ENCODE measurements around the gene CYRIA. TPM values are rescaled to one million over a fixed set of nuclear protein-coding genes. Genes with fewer than 3 reads are reported as not detected.

Gene CYRIA
- total and polyA plus RNA-seq, 4 donors = 1.3 to 4.3 (median 2.4) TPM

- no peak for TF ChIP-seq EGR1 (IDR thresholded peaks at IDR 0.05; ENCODE audit: low read depth in 2 of 2)
- TF ChIP-seq SP1 (IDR thresholded peaks at IDR 0.05) = no peak
- no peak for TF ChIP-seq FOXA1 (IDR thresholded peaks at IDR 0.05)
- TF ChIP-seq YY1 (IDR thresholded peaks at IDR 0.05) = no peak
- TF ChIP-seq FOXA2 (IDR thresholded peaks at IDR 0.05) = no peak
Observed at GRCh38 chr2:16663121-16663905, 2.3 kb downstream of the CYRIA start (continued).

DNA sequence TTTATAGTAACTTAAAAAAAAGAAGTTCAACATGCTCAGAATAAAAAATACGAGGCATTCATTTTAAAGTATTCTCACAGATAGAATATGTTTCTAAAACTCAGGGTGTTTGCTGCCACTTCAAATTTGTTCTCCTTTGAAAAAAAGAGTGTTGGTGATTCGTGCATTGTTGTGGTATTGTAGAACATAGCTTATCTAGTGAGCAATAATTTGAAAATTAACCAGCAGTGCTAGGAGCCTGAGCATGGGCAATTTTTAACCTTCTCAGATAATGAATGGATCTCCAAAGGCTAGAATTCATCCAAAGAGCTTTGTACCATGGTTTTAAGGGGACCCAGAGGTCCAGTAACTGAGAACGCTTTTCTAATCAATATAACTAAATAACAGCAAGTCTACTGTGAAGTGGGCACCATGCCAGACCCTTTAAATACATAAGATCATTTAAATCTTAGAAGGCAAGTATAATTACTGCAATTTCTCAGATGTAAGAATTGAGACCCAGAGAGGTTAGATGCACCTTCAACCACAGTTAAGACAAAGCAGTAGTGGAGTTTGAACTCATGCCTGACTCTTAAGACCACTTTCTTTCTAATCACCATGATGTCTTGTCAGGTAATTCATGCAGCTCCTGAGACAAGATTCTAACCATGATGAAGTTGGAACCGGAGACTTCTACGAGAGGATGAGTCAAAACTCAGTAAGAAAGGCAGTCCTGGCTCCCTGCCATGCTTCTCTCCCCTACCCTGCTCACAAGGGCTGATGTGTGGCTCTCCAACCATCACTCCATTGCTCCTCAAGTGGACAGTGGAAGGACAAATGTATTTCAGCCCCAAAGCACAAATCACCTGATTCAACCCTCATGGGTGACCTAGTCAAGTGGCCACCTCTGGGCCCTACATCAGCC, 3.4 kb downstream of the CYRIA start:
- 78% methylated on average over 5 of the region's 5 CpGs for WGBS
- peaks cover 0 to 11% (median 6%) of the 10 kb centered on the region in 4 donors for H3K4me1 ChIP-seq (ENCODE audit: control insufficient read depth in 4 of 4, insufficient read depth in 4 of 4, low read length in 3 of 4)
- no peaks in the 10 kb centered on the region for H3K9me3 ChIP-seq (ENCODE audit: control insufficient read depth in 4 of 4, low read length in 3 of 4)
- H3K4me3 ChIP-seq (ENCODE audit: low read depth in 1 of 3, low read length in 3 of 3) = no peak overlapping the region
- no peak for DNase-seq (ENCODE audit: low spot score)
- H3K9ac ChIP-seq (ENCODE audit: low read depth in 1 of 2, low read length in 2 of 2) = no peak overlapping the region
- TF ChIP-seq FOXA1 (IDR thresholded peaks at IDR 0.05) = no peak
- TF ChIP-seq, protein P1, sequence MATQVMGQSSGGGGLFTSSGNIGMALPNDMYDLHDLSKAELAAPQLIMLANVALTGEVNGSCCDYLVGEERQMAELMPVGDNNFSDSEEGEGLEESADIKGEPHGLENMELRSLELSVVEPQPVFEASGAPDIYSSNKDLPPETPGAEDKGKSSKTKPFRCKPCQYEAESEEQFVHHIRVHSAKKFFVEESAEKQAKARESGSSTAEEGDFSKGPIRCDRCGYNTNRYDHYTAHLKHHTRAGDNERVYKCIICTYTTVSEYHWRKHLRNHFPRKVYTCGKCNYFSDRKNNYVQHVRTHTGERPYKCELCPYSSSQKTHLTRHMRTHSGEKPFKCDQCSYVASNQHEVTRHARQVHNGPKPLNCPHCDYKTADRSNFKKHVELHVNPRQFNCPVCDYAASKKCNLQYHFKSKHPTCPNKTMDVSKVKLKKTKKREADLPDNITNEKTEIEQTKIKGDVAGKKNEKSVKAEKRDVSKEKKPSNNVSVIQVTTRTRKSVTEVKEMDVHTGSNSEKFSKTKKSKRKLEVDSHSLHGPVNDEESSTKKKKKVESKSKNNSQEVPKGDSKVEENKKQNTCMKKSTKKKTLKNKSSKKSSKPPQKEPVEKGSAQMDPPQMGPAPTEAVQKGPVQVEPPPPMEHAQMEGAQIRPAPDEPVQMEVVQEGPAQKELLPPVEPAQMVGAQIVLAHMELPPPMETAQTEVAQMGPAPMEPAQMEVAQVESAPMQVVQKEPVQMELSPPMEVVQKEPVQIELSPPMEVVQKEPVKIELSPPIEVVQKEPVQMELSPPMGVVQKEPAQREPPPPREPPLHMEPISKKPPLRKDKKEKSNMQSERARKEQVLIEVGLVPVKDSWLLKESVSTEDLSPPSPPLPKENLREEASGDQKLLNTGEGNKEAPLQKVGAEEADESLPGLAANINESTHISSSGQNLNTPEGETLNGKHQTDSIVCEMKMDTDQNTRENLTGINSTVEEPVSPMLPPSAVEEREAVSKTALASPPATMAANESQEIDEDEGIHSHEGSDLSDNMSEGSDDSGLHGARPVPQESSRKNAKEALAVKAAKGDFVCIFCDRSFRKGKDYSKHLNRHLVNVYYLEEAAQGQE (IDR thresholded peaks at IDR 0.05) = no peak
- no peak for TF ChIP-seq GABPA (IDR thresholded peaks at IDR 0.05 in 1 of 2, conservative IDR thresholded peaks at IDR 0.05 in 1 of 2)
- no peak for TF ChIP-seq ATF3 (IDR thresholded peaks at IDR 0.05)
- TF ChIP-seq TAF1 (conservative IDR thresholded peaks at IDR 0.05) = no peak
- TF ChIP-seq HNF4A (conservative IDR thresholded peaks at IDR 0.05) = no peak
- TF ChIP-seq NR2F2 (IDR thresholded peaks at IDR 0.05) = no peak
- no peak for TF ChIP-seq YY1 (IDR thresholded peaks at IDR 0.05)
- no peak for TF ChIP-seq JUND (IDR thresholded peaks at IDR 0.05)
- TF ChIP-seq, protein P2, sequence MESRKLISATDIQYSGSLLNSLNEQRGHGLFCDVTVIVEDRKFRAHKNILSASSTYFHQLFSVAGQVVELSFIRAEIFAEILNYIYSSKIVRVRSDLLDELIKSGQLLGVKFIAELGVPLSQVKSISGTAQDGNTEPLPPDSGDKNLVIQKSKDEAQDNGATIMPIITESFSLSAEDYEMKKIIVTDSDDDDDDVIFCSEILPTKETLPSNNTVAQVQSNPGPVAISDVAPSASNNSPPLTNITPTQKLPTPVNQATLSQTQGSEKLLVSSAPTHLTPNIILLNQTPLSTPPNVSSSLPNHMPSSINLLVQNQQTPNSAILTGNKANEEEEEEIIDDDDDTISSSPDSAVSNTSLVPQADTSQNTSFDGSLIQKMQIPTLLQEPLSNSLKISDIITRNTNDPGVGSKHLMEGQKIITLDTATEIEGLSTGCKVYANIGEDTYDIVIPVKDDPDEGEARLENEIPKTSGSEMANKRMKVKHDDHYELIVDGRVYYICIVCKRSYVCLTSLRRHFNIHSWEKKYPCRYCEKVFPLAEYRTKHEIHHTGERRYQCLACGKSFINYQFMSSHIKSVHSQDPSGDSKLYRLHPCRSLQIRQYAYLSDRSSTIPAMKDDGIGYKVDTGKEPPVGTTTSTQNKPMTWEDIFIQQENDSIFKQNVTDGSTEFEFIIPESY (IDR thresholded peaks at IDR 0.05) = no peak
- TF ChIP-seq RAD21 (IDR thresholded peaks at IDR 0.05) = no peak
- TF ChIP-seq SP1 (IDR thresholded peaks at IDR 0.05) = no peak
- no peak for TF ChIP-seq CTCF (IDR thresholded peaks at IDR 0.05; ENCODE audit: low read depth, low read length, missing input control)
- TF ChIP-seq, protein P3, sequence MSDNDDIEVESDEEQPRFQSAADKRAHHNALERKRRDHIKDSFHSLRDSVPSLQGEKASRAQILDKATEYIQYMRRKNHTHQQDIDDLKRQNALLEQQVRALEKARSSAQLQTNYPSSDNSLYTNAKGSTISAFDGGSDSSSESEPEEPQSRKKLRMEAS (IDR thresholded peaks at IDR 0.05) = no peak
- no peak for TF ChIP-seq EGR1 (IDR thresholded peaks at IDR 0.05; ENCODE audit: low read depth in 2 of 2)
- no peak for TF ChIP-seq HNF4G (IDR thresholded peaks at IDR 0.05)
- TF ChIP-seq RXRA (IDR thresholded peaks at IDR 0.05) = no peak
- no peak for TF ChIP-seq FOXA2 (IDR thresholded peaks at IDR 0.05)
- no peak overlapping the region for H3K27ac ChIP-seq (ENCODE audit: low read depth in 1 of 2, low read length in 2 of 2)
- no peaks in the 10 kb centered on the region for H3K27me3 ChIP-seq (ENCODE audit: control insufficient read depth in 4 of 4, insufficient read depth in 4 of 4, low read length in 3 of 4)
- no peaks in the 10 kb centered on the region for H3K36me3 ChIP-seq (ENCODE audit: control insufficient read depth in 4 of 4, insufficient read depth in 3 of 4, low read depth in 1 of 4, low read length in 3 of 4)

Data from liver (tissue), 9 donors.